ENCODE measurements around the gene PLXDC1.
"Not testable (repeated sequence)": the region's sequence is repeated elsewhere in the genome, so short reads cannot be mapped to it uniquely, and the experiment has no call there.

PLXDC1 gene

DNA sequence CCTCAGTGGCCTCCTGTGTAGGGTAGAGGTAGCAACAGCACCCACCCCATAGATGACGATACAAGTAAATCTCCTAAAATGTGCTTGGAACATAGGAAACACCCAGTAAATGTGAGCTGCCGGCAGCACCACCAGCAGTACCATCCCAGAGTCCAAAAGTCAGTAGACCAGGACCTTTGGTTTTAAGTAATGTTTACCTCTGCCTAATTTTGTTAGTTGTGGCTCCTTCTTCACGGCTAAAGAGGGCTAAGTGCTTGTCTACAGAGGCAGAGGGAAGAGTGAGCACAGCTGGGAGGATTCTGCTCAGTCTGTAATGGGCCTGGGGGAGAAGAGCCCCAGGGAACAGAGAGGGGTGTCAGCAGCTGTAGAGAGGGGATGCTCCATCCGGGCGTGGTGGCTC is 92.9 kb downstream of the PLXDC1 start:
- Histone ChIP-seq H3K27ac (no peak overlapping the region), H3K27me3 (peaks cover 15% of the 10 kb centered on the region), H3K4me3 (ENCODE audit: low read depth in 1 of 2, low read length in 1 of 2) (no peak overlapping the region), H3K4me1 (ENCODE audit: control insufficient read depth in 1 of 2, insufficient read depth in 1 of 2, low read depth in 1 of 2, low read length in 1 of 2) (peaks cover 0 to 15% of the 10 kb centered on the region in 2 experiments), H3K9me3 (no peaks in the 10 kb centered on the region), H3K36me3 (no peaks in the 10 kb centered on the region)
- TF ChIP-seq, protein P1, sequence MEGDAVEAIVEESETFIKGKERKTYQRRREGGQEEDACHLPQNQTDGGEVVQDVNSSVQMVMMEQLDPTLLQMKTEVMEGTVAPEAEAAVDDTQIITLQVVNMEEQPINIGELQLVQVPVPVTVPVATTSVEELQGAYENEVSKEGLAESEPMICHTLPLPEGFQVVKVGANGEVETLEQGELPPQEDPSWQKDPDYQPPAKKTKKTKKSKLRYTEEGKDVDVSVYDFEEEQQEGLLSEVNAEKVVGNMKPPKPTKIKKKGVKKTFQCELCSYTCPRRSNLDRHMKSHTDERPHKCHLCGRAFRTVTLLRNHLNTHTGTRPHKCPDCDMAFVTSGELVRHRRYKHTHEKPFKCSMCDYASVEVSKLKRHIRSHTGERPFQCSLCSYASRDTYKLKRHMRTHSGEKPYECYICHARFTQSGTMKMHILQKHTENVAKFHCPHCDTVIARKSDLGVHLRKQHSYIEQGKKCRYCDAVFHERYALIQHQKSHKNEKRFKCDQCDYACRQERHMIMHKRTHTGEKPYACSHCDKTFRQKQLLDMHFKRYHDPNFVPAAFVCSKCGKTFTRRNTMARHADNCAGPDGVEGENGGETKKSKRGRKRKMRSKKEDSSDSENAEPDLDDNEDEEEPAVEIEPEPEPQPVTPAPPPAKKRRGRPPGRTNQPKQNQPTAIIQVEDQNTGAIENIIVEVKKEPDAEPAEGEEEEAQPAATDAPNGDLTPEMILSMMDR (IDR thresholded peaks at IDR 0.05) = no peak

DNA sequence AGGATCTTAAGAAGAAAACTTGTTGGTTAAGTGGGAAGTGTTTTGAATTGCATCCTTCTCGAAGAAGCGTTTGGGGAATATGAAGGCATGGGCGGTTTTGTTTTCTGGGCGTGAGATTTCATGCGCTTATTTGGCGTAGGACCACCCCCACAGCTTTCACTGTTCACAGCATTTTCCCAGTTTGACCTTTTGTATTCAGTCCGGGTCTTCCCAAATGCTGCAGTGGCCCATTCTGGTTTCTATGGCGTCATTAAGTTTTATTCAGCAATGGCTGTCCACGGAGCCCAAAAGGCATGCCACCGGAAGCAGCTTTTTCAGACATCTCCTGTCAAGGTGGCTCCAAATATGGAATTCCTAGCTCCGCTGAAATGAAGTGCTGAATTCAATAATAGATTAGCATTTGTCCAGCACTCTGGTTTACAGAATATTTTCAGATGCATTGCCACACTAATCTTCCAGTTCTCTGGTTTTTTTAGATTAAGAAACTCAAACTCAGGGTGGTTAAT is 93.7 kb downstream of the PLXDC1 start:
- Histone ChIP-seq H3K36me3 (no peaks in the 10 kb centered on the region), H3K27me3 (peaks cover 22% of the 10 kb centered on the region), H3K27ac (no peak overlapping the region), H3K4me1 (ENCODE audit: control insufficient read depth in 1 of 2, insufficient read depth in 1 of 2, low read depth in 1 of 2, low read length in 1 of 2) (peaks cover 0 to 15% of the 10 kb centered on the region in 2 experiments), H3K4me3 (ENCODE audit: low read depth in 1 of 2, low read length in 1 of 2) (no peak overlapping the region), H3K9me3 (no peaks in the 10 kb centered on the region)
- TF ChIP-seq, protein P1 (IDR thresholded peaks at IDR 0.05) = no peak

DNA sequence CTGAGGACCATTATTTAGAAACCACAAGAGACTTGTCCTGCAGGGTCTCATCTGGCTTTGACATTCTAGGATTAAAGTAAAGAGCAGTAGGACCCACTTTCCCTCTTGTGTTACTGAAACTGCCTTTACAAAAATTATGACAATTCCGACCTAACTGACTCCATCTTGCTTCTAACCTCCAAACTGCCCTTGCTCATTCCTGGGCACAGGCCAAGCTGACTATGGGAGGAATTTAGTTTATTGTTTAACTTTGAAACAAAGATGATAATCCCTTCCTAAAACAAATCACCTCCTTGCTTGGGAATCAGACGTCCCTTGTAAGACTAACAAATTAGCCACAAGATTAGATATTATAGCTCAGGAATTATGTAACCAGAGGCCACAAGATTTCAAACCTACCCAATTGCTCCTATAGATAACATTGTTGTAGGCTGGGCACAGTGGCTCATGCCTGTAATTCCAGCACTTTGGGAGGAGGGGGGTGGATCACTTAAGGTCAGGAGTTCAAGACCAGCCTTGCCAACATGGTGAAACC is 97.3 kb downstream of the PLXDC1 start:
- no peaks in the 10 kb centered on the region for H3K9me3 ChIP-seq
- no peak overlapping the region for H3K4me3 ChIP-seq (ENCODE audit: low read depth in 1 of 2, low read length in 1 of 2)
- H3K36me3 ChIP-seq = no peaks in the 10 kb centered on the region
- H3K4me1 ChIP-seq (ENCODE audit: control insufficient read depth in 1 of 2, insufficient read depth in 1 of 2, low read depth in 1 of 2, low read length in 1 of 2) = peaks cover 0 to 15% of the 10 kb centered on the region in 2 experiments
- H3K27me3 ChIP-seq = peaks cover 28% of the 10 kb centered on the region
- TF ChIP-seq, protein P1 (IDR thresholded peaks at IDR 0.05) = no peak
- no peak overlapping the region for H3K27ac ChIP-seq

DNA sequence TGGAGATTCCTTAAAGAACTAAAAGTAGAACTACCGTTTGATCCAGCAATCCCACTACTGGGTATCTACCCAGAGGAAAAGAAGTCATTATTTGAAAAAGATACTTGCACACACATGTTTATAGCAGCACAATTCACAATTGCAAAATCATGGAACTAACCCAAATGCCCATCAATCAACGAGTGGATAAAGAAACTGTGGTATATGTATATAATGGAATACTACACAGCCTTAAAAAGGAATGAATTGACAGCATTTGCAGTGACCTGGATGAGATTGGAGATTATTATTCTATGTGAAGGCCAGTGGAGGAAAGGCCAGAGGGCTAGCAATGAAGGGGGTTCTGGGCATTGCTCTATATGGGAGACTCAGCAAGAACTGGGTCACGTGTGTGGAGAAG is 99.0 kb downstream of the PLXDC1 start:
- peaks cover 28% of the 10 kb centered on the region for H3K27me3 ChIP-seq
- not testable (repeated sequence) for H3K36me3 ChIP-seq; H3K4me3 ChIP-seq (ENCODE audit: low read depth in 1 of 2, low read length in 1 of 2); H3K4me1 ChIP-seq (ENCODE audit: control insufficient read depth in 1 of 2, insufficient read depth in 1 of 2, low read depth in 1 of 2, low read length in 1 of 2); H3K27ac ChIP-seq
- H3K9me3 ChIP-seq = peaks cover 11% of the 10 kb centered on the region

DNA sequence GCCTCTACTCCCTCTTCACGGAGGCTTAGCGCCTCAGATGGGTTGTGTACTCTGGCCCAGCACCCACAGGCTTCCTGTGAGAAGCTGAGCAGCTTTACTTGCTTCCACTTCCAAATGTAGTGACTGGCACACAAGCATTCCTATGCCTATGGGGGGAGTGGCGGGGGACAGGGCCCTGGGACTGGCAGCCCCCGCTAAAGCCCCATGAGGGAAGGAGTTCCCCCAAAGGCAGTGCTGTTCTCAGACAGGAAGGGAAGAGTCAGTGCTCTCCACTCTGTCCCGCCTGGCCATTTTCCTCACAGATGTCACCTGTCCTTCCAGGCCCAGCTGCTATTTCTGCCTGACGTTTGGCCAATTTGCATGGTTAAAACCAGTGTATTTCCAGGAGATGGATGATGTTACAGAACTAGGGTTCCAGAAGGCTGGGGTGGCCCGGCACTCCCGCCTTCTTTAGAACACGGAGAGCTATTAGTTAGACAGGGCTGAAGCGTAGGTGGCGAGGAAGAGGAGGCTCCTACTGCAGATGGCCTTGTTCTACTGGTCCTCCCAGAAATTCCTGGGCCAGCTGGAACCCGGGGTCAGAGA is 100.3 kb downstream of the PLXDC1 start:
- TF ChIP-seq, protein P1 (IDR thresholded peaks at IDR 0.05) = no peak
- peaks cover 28% of the 10 kb centered on the region for H3K27me3 ChIP-seq
- no peaks in the 10 kb centered on the region for H3K4me1 ChIP-seq (ENCODE audit: control insufficient read depth in 1 of 2, insufficient read depth in 1 of 2, low read depth in 1 of 2, low read length in 1 of 2)
- no peaks in the 10 kb centered on the region for H3K36me3 ChIP-seq
- H3K27ac ChIP-seq = no peak overlapping the region
- no peak overlapping the region for H3K4me3 ChIP-seq (ENCODE audit: low read depth in 1 of 2, low read length in 1 of 2)
- H3K9me3 ChIP-seq = peaks cover 12% of the 10 kb centered on the region

DNA sequence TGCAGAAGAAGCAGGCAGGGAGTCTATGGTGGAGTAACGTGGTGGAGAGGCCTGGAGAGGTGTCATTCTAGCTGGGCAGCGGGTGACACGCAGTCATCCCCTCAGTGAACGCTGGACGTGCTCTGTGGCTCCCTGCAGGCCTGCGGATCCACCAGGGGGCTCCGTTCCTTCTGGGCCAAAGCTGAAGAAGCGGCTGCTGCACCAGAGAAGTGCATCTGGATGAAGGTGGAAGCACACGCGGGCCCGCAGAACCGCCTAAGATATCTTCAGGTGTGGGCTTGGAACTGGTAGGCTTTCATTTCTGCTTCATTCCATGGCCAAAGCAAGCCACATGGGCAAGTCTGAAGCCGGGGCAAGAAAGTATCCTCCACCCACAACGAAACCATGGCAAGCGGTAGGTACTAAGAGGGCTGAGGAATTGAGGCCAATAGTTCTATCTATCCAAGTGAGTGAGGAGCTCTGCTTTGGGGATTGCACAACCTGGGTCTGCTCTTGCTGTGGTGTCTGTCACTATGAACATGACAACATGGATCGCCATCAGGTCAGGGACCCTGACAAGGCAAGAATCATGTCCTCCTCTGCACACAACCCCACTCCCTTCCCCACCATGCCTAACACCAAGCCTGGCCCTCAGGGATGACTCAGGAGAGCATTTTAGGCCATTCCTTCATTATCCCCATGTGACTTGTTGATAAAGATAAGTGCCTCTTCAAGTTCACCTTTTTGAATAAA is 105.3 kb downstream of the PLXDC1 start:
- TF ChIP-seq, protein P1 (IDR thresholded peaks at IDR 0.05) = no peak
- Histone ChIP-seq H3K27me3 (peaks cover 17% of the 10 kb centered on the region), H3K27ac (no peak overlapping the region), H3K9me3 (peaks cover 18% of the 10 kb centered on the region), H3K4me3 (ENCODE audit: low read depth in 1 of 2, low read length in 1 of 2) (no peak overlapping the region), H3K4me1 (ENCODE audit: control insufficient read depth in 1 of 2, insufficient read depth in 1 of 2, low read depth in 1 of 2, low read length in 1 of 2) (no peaks in the 10 kb centered on the region), H3K36me3 (no peaks in the 10 kb centered on the region)
